Retina (tissue), 1 donor: Measurements from ENCODE around the gene FERMT2.

Experiments used
- DNase-seq: peaks from one replicate; pipeline ENCODE4 v3.0.0-alpha.2; 2016

Gene FERMT2, protein sequence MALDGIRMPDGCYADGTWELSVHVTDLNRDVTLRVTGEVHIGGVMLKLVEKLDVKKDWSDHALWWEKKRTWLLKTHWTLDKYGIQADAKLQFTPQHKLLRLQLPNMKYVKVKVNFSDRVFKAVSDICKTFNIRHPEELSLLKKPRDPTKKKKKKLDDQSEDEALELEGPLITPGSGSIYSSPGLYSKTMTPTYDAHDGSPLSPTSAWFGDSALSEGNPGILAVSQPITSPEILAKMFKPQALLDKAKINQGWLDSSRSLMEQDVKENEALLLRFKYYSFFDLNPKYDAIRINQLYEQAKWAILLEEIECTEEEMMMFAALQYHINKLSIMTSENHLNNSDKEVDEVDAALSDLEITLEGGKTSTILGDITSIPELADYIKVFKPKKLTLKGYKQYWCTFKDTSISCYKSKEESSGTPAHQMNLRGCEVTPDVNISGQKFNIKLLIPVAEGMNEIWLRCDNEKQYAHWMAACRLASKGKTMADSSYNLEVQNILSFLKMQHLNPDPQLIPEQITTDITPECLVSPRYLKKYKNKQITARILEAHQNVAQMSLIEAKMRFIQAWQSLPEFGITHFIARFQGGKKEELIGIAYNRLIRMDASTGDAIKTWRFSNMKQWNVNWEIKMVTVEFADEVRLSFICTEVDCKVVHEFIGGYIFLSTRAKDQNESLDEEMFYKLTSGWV

GRCh38 chr14:52950898-52951680, at the start of gene FERMT2:
Gene FERMT2 (minus strand): TSS chr14:52951050. CDS start chr14:52950568, 482 bp downstream.
- peak; percentile 90 for DNase-seq

- DNase-seq: no peak
Measured at GRCh38 chr14:52998376-52999015, 47.6 kb upstream of the FERMT2 start.

GRCh38 chr14:52996493-52996892, 45.6 kb upstream of the FERMT2 start:
- no peak for DNase-seq

DNA sequence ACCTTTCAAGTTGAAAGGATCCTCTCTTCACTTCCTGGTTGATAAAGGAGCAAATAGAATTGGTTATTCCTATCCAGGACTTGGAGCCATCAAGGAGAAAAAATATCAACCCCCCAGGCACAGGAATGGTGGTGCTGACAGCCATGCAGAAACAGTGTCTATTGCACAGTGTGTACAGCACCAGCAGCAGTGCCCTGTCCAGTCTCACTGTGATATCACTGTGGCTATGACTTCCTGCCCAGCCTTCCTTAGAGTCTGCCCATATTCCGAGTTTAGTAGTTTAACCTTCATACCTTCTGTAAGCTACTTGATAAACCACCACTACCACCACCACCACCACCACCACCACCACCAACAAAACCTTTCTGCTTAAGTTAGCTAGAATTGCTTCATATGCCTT, 45.1 kb upstream of the FERMT2 start:
- no peak for DNase-seq

DNA sequence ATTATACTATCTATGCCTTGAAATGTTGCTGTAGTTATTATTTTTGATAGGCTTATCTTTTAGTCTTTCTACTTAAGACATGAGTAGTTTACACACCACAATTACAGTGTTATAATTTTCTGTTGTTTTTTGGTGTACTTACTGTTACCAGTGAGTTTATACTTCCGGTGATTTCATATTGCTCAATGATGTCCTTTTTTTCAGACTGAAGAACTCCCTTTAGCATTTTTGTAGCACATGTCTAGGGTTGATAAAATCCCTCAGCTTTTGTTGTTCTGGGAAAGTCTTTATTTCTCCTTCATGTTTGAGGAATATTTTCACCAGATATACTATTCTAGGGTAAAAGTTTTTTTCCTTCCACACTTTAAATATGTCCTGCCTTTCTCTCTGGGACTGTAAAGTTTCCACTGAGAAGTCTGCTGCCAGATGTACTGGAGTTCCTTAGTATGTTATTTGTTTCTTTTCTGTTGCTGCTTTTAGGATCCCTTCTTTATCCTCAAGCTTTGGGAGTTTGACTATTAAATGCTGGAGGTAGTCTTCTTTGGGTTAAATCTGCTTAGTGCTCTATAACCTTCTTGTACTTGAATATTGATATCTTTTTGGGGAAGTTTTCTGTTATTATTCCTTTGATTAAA, 41.5 kb upstream of the FERMT2 start:
- no peak for DNase-seq

DNA sequence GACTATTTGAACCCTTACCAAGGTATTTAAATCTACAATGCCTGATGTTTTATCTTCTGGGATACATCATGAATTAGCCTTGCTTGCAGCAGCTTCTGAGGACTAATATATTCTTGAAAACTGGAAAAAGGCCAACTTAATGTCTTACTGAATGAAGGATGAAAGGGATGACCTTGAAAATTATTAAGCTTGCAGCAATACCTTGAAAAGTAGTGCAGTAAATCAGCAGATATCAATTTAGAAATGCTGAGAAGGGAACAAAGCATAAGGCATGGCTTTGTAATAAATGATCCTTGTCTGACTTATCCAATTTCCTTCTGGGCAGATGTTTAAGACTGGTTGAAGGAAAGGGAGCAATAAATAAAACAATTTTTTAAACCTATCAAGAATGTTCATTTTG, 37.3 kb upstream of the FERMT2 start:
- no peak for DNase-seq

GRCh38 chr14:52987514-52987913, 36.7 kb upstream of the FERMT2 start:
- no peak for DNase-seq

DNA sequence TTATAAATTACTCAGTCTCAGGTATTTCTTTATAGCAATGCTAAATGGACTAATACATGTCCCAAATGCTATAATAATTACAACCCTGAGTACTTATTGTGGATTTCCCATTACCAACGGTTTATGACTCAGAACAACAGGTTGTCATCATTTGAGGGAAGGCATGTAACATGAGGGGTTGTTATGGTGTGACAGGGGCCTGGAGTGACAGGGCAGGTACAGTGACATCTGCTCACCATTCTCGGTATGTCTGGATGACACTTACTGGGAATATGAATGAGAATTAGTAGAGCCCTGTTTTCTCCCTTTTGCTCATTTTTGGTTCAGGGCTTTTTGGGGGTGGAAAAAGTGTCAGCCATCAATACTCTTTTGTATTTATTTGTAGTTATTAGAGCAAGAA, 36.2 kb upstream of the FERMT2 start:
- no peak for DNase-seq

DNA sequence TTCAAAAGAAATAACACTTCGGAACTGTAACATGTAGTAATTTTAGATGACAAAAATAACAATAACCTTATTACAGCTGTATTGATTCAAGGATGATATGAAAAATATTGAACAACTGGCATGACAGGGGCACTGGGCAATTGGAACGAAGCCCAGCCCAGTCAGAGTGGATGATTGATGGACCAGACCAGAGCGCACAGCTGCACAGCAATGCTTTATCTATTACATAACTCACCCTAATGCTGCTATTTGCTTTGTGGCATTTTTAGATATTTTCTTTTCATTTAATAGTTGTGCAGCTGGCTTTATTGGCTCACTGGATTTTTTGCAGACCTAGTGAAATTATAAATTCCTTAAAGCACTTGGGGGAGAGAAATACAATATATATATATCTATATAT, 26.9 kb upstream of the FERMT2 start:
- no peak for DNase-seq

DNA sequence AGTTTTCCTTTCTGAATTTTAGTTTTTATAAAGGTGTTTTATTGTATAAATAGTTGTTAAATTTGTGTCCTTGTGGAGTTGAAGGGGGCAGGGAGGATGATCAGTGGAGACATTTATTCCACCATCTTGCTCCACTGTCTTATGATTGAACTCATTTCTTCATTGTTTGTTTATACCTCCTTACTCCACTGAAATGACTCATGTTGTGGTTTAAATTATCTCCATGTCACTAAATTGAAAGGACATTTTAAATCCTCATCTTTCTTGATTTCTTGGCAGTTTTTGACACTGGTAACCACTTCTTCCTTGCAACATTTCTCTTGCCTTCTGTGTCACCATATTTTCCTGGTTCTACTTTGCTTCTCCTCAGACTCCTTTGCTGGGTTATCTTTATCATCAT, 23.6 kb upstream of the FERMT2 start:
- DNase-seq: no peak

DNA sequence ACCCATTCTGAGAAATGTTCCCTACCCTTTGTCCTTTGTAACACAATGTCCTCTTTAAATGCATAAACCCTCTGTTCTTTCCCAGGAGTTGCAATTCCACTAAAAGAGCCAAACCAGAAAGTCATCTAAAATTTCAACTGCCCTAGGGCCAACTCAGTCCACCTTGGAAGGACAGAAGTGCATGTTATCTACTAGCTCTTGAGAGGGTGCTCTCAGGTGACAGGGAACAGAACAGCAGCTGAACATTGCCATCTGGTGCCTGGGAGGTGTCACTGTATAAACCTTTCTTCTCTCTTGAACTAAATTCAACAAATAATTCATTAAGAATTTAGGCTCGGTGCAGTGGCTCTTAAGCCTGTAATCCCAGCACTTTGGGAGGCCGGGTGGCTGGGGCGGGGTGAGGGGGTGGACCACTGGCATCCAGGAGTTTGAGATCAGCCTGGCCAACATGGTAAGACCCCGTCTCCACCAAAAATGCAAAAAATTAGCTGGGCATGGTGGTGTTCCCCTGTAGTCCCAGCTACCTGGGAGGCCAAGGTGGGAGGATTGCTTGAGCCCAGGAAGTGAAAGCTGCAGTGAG, 10.3 kb upstream of the FERMT2 start:
- DNase-seq: no peak

- no peak for DNase-seq
Measured at GRCh38 chr14:52960627-52961026, 9.8 kb upstream of the FERMT2 start.

DNA sequence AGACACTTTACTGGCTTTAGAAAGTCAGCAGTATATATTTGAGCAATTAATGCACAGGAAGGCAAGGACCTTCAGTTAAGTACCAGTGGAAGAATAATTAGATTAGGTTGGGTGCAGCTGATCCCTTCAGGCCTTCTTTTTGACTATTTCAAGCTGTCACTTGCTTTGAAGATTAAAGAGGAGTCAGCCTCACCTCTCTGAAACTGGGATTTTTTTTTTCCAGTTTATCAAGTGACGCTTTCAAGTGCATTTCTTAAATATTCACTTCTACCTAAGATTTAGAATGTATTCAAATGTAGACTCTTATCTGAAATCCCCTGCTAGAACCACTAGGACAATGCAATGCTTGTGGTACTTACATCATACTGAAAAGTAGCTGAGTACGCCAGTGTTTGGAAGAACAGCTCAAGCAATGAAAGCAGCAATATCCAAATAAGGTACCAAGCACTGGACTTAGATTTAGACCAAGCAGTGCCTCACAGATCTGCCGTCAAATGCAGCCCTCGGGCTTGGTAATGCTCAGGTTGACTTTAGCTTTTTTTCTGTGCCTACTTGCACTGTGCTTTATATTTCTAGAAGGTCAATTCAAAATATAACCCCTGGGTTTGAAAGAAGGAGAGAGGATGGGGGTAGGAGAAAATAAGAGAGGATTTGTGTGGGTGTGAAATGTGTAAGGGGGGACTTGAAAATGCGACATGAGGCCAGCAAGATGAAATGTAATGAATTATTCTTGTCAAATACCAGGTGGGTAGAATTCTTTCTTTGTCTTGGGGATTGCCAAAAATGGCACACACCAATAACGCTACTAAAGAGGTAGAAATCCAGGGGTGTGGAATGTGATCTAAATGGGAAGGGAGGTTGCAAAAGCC, 3.7 kb upstream of the FERMT2 start:
- no peak for DNase-seq

DNA sequence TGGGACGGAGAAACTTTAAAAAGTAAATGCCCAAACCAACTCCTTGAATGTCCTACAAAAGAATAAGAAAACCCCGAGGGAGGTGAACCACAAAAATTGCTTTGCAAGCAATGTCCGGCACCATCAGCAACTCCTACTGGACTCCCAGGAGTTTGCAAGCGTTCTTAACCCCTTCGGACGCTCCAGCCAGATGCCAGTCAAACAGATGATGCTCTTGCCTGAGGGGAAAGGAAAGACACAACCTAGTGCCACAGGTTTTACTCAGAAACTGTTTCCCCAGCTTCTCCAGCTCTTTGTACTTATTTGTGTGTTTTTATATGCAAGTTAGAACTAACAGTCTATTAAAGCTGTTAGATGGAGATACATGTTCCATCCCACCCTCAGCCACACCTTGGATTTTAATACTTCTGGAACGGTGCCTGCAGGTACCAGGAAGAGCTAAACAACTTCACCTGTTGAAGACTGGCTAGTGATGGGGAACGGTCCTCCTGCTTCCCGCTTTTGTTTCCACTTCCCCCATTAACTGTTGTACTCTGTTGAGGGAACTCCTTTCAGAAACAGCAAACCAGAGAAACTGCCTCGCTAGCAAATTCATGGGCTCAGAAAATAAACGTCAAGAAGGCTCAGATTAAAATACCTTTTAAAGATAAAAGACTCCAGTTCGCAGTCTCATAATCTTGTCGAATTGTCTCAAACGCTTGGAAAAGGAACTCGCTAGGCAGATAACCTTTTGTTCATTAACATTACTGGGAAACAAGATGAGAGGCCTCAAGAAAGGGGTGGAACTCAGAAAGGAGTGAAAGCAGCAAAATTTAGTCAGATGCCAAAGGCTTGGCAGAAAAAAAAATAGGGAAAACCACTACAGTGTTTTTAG, 1.1 kb upstream of the FERMT2 start:
- DNase-seq: no peak

- peak; percentile 86 for DNase-seq
Measured at GRCh38 chr14:52950410-52950897, 396 bp downstream of the FERMT2 start.

DNA sequence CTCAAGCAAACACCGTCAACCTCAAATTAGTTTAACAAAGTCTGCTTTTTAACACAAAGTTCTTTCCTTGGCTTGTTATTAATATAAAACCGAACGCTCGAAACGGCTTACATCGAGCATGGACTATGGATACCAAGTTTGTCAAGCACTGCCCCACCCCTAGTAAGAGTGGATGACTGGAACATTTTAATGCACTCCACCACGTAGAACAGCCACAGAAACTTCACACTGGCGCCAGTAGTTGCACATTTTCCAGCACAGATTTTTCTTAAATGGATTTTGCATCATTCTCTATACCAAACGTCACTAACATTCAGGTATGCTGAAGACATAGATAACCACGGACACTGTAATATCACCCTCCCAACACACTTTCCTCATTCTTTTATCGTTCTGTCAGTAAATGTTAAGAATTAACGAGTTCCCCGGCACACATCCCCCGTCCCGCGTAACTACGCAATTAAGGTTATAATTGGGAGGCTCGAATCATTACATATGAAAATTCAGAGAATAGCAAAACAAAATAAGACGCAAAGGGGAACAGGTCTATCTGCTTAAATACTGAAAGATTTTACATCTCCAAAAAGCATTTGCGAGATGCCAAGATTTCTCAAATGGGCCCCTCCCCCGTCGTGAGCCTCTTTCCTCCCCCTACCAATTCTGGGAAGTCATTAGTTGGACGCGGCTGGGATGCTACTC, 990 bp downstream of the FERMT2 start:
- DNase-seq: peak; percentile 41

DNA sequence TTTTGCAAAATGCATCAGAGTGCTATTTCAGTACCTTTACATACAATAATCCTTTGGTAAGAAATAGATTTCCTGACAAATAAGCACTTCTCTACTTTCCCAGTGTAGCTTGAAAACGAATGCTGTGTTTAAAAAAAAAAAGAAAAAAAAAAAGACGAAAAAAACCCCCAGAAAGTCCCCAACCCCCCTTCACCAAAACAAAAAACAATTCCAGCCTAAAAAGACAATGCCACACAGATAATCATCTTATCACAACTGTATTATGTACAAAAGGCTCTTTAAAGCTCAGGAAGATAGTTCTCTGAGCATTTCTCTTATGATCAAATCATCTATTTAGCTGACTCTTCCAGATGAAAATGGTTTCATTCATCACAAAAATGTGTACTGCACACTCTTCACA, 1.6 kb downstream of the FERMT2 start:
- no peak for DNase-seq

DNA sequence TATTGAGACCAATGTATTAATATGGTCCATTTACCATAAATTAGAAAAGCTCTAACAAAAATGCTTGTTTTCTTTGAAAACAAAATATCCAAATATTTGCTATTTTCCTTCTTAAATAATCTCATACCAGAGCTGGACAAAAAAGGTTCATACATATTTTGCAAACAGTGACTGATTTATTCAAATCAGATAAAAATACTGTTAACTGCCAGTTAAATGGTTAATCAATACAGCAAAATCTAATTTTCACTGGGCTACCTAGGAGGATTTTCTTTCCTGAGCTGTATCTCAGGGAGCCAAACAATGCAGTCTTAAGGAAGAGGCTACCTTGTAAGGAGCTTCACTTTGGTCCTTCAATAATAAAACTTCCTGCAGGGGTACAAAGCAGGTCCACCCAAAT, 2.0 kb downstream of the FERMT2 start:
- DNase-seq: no peak

DNA sequence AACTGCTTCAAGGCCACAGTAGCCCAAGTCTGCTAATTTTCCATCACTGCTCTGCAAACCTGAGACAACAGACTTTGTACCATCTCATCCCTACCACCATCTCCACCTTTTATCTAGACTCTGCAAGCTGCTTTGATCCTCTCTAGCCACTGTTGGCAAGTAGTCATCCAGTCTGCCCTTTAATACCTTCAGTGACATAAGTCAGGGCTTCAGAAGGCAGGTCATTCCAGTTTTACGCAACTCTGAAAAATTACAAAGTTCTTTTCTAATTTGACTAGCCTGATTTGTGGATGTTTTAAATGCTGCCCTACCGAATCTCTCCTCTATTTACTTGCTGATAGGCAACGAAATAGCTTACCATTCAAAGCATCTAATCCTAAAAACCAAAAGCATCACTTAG, 2.8 kb downstream of the FERMT2 start:
- DNase-seq: no peak
